ENCODE measurements around the gene GCFC2. TPM values are rescaled to one million over a fixed set of nuclear protein-coding genes. Genes with fewer than 3 reads are reported as not detected.

Gene GCFC2
- total RNA-seq, 1 experiment from 2014 or later: 20.1 TPM

- intact Hi-C loops (cut with micrococcal nuclease): no loop called here
- H3K79me2 ChIP-seq (ENCODE audit: insufficient read depth, low read length): no peaks in the 10 kb centered on the region
- BruUV-seq (replicated peaks): no TSS peak
Measured at GRCh38 chr2:75728614-75729419, 18.1 kb upstream of the GCFC2 start.

More at GRCh38 chr2:75728614-75729419, 18.1 kb upstream of the GCFC2 start:
- ATAC-seq (no peak), DNase-seq (ENCODE audit: low read depth, low spot score) (no peak)
- H3K27me3 ChIP-seq (ENCODE audit: insufficient read depth, low read length): peaks cover 21% of the 10 kb centered on the region; the same call in 1 of the 2 replicates
- H3K9me2 ChIP-seq (ENCODE audit: insufficient read depth): no peaks in the 10 kb centered on the region
- H2AFZ ChIP-seq (ENCODE audit: low read depth, low read length, poor library complexity, severe bottlenecking): no peak overlapping the region
- H3K4me3 ChIP-seq (replicated peaks in 1 of 2; ENCODE audit: low read depth in 1 of 2, low read length in 2 of 2): no peak overlapping the region
- H3K9ac ChIP-seq (ENCODE audit: low read length): no peak overlapping the region
- no peak overlapping the region for H3K27ac ChIP-seq (ENCODE audit: low read depth, low read length)
- ChIA-PET POLR2A (no interaction called here), RAD21 (ENCODE audit: low non-redundant PET in 1 of 2, low total read pairs in 2 of 2, uncharacterized antibody in 2 of 2, unreplicated experiment in 2 of 2) (no interaction called here), CTCF (no interaction called here)
- no peaks in the 10 kb centered on the region for H4K20me1 ChIP-seq (ENCODE audit: insufficient read depth)
- H3K36me3 ChIP-seq (ENCODE audit: control insufficient read depth in 1 of 2, insufficient read depth in 2 of 2, low read length in 2 of 2): no peaks in the 10 kb centered on the region
- TF ChIP-seq EGR1 (IDR thresholded peaks at IDR 0.05; ENCODE audit: low read depth) (no peak), ATF3 (IDR thresholded peaks at IDR 0.05) (no peak), MAX (IDR thresholded peaks at IDR 0.05) (no peak), FOSL1 (IDR thresholded peaks at IDR 0.05; ENCODE audit: low read depth) (no peak), ZFX (IDR thresholded peaks at IDR 0.05) (no peak), YY1 (IDR thresholded peaks at IDR 0.05; ENCODE audit: extremely low read depth, insufficient replicate concordance, low read depth, low read length) (no peak), CBX3 (IDR thresholded peaks at IDR 0.05; ENCODE audit: low read depth) (no peak), ZNF274 (IDR thresholded peaks at IDR 0.05; ENCODE audit: low read depth, low read length) (no peak), EZH2phosphoT487 (IDR thresholded peaks at IDR 0.05; ENCODE audit: borderline replicate concordance) (no peak), ELF1 (IDR thresholded peaks at IDR 0.05; ENCODE audit: borderline replicate concordance, low read depth) (no peak), TCF7L2 (IDR thresholded peaks at IDR 0.05; ENCODE audit: borderline replicate concordance, extremely low read depth, insufficient read depth, insufficient read length) (no peak), EZH2 (IDR thresholded peaks at IDR 0.05) (no peak), SP1 (IDR thresholded peaks at IDR 0.05; ENCODE audit: low read depth) (no peak), SRF (IDR thresholded peaks at IDR 0.05; ENCODE audit: low read depth) (no peak), POLR2AphosphoS5 (IDR thresholded peaks at IDR 0.05; ENCODE audit: low read depth, low read length) (no peak), POLR2A (IDR thresholded peaks at IDR 0.05; ENCODE audit: borderline replicate concordance, extremely low read depth, insufficient read depth, insufficient read length) (no peak), RAD21 (IDR thresholded peaks at IDR 0.05; ENCODE audit: low read depth) (no peak), SIN3A (IDR thresholded peaks at IDR 0.05; ENCODE audit: low read depth) (no peak), JUND (IDR thresholded peaks at IDR 0.05) (no peak)
- H3K4me1 ChIP-seq (ENCODE audit: control insufficient read depth in 1 of 2, insufficient read depth in 2 of 2, low read length in 2 of 2): no peaks in the 10 kb centered on the region
- no peak overlapping the region for H3K4me2 ChIP-seq (ENCODE audit: low read length)
- H3K9me3 ChIP-seq (ENCODE audit: control insufficient read depth in 1 of 2, insufficient read depth in 1 of 2, low read depth in 1 of 2, low read length in 2 of 2): no peaks in the 10 kb centered on the region

All from HCT116 (cell line).